Common myeloid progenitor, CD34-positive (primary cell): ENCODE results near the gene NSD1.

ENCODE experiments used
- CTCF ChIA-PET: fragments of 350-600 bp; sonication (Branson Sonifier 250); formaldehyde crosslinking; loops from one replicate; lab custom pipeline; 2021; ENCODE audit warnings: antibody characterized with exemption; lab: Charles Lee
- POLR2A ChIA-PET: fragments of 350-600 bp; sonication (Branson Sonifier 250); formaldehyde crosslinking; loops from one replicate; lab custom pipeline; 2021; ENCODE audit warnings: antibody characterized with exemption; lab: Charles Lee
- DNase-seq, 3 donors: peaks; one replicate each; pipeline versions ENCODE4 v3.0.0 to v3.0.0-alpha.2; 2013
- H3K27ac ChIP-seq, 2 experiments: 1 replicate in 1 of 2; 2 replicates in 1 of 2; pipeline ENCODE4 v1.7.0; 2013; ENCODE audit warnings: inconsistent platforms in 2 of 2, low read length in 2 of 2, mild to moderate bottlenecking in 2 of 2, low read depth in 1 of 2, moderate library complexity in 1 of 2; ENCODE audit not compliant: severe bottlenecking in 2 of 2, insufficient read depth in 1 of 2, poor library complexity in 1 of 2
- H3K27me3 ChIP-seq, 5 experiments: replicated peaks in 2 of 5; 1 replicate in 3 of 5; 2 replicates in 2 of 5; pipeline versions ENCODE4 v1.6.1 to v1.7.0; 2013; ENCODE audit warnings: low read length in 4 of 5, mild to moderate bottlenecking in 2 of 5, moderate library complexity in 2 of 5, inconsistent platforms in 1 of 5; ENCODE audit not compliant: insufficient read depth in 5 of 5, control insufficient read depth in 4 of 5
- H3K36me3 ChIP-seq, 4 experiments: 1 replicate in 2 of 4; 2 replicates in 2 of 4; pipeline versions ENCODE4 v1.6.1 to v1.7.0; 2013; ENCODE audit warnings: low read length in 3 of 4, control low read depth in 1 of 4, mild to moderate bottlenecking in 1 of 4; ENCODE audit not compliant: control insufficient read depth in 4 of 4, insufficient read depth in 4 of 4
- H3K4me1 ChIP-seq, 4 experiments: 1 replicate in 3 of 4; 2 replicates in 1 of 4; pipeline versions ENCODE4 v1.6.1 to v1.7.1; 2013; ENCODE audit warnings: low read length in 3 of 4, mild to moderate bottlenecking in 3 of 4, control low read depth in 1 of 4, inconsistent platforms in 1 of 4, moderate library complexity in 1 of 4; ENCODE audit not compliant: control insufficient read depth in 4 of 4, insufficient read depth in 4 of 4; ENCODE audit errors: control extremely low read depth in 1 of 4
- H3K4me3 ChIP-seq, 7 experiments: 1 replicate in 4 of 7; 2 replicates in 3 of 7; pipeline versions ENCODE4 v1.5.1 to v1.7.0; 2013; ENCODE audit warnings: mild to moderate bottlenecking in 7 of 7, low read length in 6 of 7, moderate library complexity in 6 of 7, inconsistent platforms in 2 of 7, low read depth in 2 of 7, control low read depth in 1 of 7; ENCODE audit not compliant: insufficient read depth in 4 of 7, control insufficient read depth in 1 of 7; ENCODE audit errors: extremely low read depth in 1 of 7
- H3K9me3 ChIP-seq, 5 experiments: 1 replicate in 4 of 5; 2 replicates in 1 of 5; pipeline versions ENCODE4 v1.6.1 to v1.7.1; 2013; ENCODE audit warnings: low read length in 4 of 5, mild to moderate bottlenecking in 2 of 5, inconsistent platforms in 1 of 5, low read depth in 1 of 5, moderate library complexity in 1 of 5; ENCODE audit not compliant: control insufficient read depth in 4 of 5, insufficient read depth in 2 of 5; ENCODE audit errors: control extremely low read depth in 1 of 5
- WGBS: methylation state at CpG from one replicate; pipeline ENCODE4 v1.1.5; 2013; ENCODE audit not compliant: insufficient coverage; 5-methylcytosine and 5-hydroxymethylcytosine counted together

The NSD1 gene

DNA sequence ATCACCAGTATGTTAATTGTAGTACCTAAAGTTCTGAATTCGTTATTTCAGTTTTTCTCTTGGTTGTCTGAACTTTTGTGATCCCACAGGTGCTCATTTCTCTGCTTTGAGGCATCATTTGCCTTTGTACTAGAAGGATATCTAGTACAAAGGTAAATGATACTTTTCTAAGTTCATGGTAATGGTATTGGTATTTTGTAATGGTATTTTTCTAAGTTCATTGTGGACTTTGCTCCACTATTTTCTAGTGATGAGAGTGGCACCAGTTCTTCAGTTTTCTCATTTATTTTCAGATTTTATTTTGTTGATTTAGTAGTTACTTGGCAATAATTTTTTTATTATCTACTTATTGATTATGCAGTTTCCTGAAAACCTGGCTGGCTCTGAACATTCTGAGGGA is 127.9 kb downstream of the NSD1 start:
- Histone ChIP-seq H3K27me3 (no peaks in the 10 kb centered on the region), H3K4me3 (no peak overlapping the region), H3K9me3 (no peaks in the 10 kb centered on the region), H3K4me1 (no peaks in the 10 kb centered on the region), H3K27ac (no peak overlapping the region), H3K36me3 (peaks cover 21 to 80% (median 55%) of the 10 kb centered on the region in 4 experiments)
- 100% methylated on average over 1 of the region's 1 CpG for WGBS
- CTCF ChIA-PET, result no interaction called here
- POLR2A ChIA-PET, result no interaction called here
- DNase-seq, result no peak

DNA sequence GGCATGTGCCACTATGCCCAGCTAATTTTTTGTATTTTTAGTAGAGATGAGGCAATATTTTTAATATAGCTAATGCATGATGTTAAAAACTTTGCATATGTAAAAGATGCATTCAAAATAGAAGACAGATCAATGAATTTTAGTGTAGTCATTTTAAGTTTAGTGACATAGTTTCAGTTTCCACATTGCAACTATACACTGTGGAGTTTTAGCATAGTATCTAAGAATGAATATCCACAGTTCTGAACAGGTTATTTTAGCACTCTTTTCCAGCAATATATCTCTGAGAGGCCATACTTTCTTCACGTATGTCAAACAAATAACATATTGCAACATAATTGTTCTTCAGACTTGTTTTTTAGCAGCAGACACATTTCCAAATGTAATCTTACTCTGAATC is 130.6 kb downstream of the NSD1 start:
- Histone ChIP-seq H3K27me3 (no peaks in the 10 kb centered on the region), H3K27ac (no peak overlapping the region), H3K36me3 (peaks cover 22 to 82% (median 50%) of the 10 kb centered on the region in 4 experiments), H3K4me1 (no peaks in the 10 kb centered on the region), H3K9me3 (no peaks in the 10 kb centered on the region), H3K4me3 (no peak overlapping the region)
- CTCF ChIA-PET, result interaction anchor here (1.0 to 1.4 kb wide), 2 partner anchors 150 to 151 kb away, joined by 3 to 5 read pairs; no protein-coding TSS in a partner anchor
- POLR2A ChIA-PET, result no interaction called here
- 100% methylated on average over 1 of the region's 1 CpG for WGBS
- no peak for DNase-seq

DNA sequence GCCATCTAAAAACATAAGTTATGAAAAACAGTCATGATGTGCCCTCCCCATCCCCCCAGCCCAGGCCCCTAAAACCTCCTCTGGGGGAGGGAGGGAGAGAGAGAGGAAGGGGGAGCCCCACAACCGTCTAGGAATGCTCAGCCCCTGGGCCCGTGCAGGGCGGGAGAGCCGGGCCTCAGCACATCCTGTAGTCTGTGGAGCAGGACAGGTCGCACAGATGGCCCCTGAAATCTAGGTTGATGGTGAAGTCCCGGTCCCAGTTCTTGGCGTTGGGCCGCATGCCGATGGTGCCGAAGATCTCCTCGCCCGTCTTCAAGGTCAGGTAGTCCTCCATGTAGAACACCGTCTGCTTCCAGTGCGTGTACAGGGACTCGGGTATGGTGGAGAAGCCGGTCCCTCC is 131.8 kb downstream of the NSD1 start:
- POLR2A ChIA-PET, result interaction anchor here (0.7 kb wide), 1 partner anchor 950 kb away, joined by 4 read pairs; no protein-coding TSS in a partner anchor
- H3K27ac ChIP-seq, result no peak overlapping the region
- H3K9me3 ChIP-seq, result no peaks in the 10 kb centered on the region
- CTCF ChIA-PET, result no interaction called here
- 98% methylated on average over 15 of the region's 16 CpGs for WGBS
- peaks cover 31 to 82% (median 52%) of the 10 kb centered on the region in 4 experiments for H3K36me3 ChIP-seq
- no peak overlapping the region for H3K4me3 ChIP-seq
- no peak for DNase-seq
- no peaks in the 10 kb centered on the region for H3K27me3 ChIP-seq
- H3K4me1 ChIP-seq, result no peaks in the 10 kb centered on the region

DNA sequence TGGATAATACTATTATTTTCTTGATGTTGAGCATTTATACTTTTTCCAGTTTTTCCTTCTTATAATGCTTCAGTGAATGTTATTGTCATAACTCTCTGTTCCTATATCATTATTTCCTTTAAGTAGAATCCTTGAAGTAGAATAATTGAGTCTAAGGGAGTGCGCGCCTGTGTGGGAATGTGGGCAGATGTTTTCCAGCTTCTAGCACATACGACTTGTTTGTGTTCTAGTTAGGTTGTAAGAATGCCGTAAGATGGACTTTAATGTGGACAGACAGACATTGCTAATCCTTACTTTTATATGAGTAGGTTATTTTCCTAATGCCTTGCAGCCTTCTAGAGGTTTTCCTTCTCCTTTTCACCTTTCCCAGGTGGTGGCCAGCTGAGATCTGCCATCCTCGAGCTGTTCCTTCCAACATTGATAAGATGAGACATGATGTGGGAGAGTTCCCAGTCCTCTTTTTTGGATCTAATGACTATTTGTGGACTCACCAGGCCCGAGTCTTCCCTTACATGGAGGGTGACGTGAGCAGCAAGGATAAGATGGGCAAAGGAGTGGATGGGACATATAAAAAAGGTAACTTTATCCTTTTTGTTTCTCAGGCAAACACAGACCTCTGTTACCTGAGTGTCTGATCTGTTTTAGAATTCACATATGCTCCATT is 135.8 kb downstream of the NSD1 start:
- WGBS, result 100% methylated on average over 4 of the region's 7 CpGs
- Histone ChIP-seq H3K9me3 (no peaks in the 10 kb centered on the region), H3K36me3 (peaks cover 24 to 82% (median 59%) of the 10 kb centered on the region in 4 experiments), H3K27me3 (no peaks in the 10 kb centered on the region), H3K4me1 (no peaks in the 10 kb centered on the region), H3K4me3 (no peak overlapping the region), H3K27ac (no peak overlapping the region)
- ChIA-PET CTCF (interaction anchor here (0.7 to 0.8 kb wide), 2 partner anchors 18 to 155 kb away, joined by 3 to 4 read pairs; no protein-coding TSS in a partner anchor), POLR2A (no interaction called here)
- no peak for DNase-seq

DNA sequence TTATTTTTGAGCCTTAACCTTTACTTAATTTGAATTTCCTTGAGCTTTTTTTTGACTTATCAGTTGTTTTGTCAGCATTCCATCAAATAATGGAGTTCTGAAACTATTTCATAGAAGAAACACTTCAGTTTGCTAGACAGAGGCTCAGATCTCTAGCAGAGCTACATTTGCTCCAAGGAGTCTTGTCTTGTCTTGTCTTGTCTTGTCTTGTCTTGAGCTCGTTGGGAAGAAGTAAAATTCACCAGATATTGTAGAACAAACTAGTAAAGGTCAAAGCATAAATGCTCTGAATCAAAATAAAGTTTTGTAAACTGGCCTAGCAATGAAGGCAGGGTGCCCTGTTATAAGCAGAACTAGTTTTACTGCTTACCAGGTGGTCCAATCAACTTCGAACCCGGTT is 136.4 kb downstream of the NSD1 start:
- Histone ChIP-seq H3K4me1 (no peaks in the 10 kb centered on the region), H3K4me3 (no peak overlapping the region), H3K27me3 (no peaks in the 10 kb centered on the region), H3K9me3 (no peaks in the 10 kb centered on the region), H3K36me3 (peaks cover 23 to 84% (median 61%) of the 10 kb centered on the region in 4 experiments), H3K27ac (no peak overlapping the region)
- DNase-seq, result no peak
- CTCF ChIA-PET, result interaction anchor here (0.7 to 0.8 kb wide), 2 partner anchors 19 to 156 kb away, joined by 3 to 4 read pairs; no protein-coding TSS in a partner anchor
- 100% methylated on average over 3 of the region's 3 CpGs for WGBS
- POLR2A ChIA-PET, result no interaction called here

DNA sequence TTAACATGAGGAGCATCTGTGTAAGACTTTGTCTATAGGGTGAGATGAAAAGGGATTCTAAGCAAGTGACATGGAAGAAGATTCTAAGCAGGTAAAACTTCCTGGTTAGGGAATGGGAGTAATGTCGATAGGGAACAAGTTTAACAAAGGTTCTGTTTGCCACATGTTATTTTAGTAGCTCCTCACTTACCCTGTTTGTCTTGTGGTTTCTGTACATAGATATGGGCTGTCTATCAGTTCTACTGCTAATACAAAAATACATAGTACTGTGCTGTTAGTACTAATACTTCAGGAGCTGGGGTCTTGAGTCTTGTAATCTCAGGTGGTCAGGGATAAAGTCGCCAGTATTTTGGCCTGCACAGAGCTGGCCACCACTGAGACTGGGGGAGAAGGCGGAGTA is 137.1 kb downstream of the NSD1 start:
- no peaks in the 10 kb centered on the region for H3K4me1 ChIP-seq
- WGBS, result 100% methylated on average over 2 of the region's 3 CpGs
- ChIA-PET POLR2A (interaction anchor here (0.6 kb wide), 1 partner anchor 26 kb away, joined by 3 read pairs; no protein-coding TSS in a partner anchor), CTCF (interaction anchor here (0.8 to 1.3 kb wide), 2 partner anchors 10 to 157 kb away, joined by 3 to 4 read pairs; no protein-coding TSS in a partner anchor)
- H3K9me3 ChIP-seq, result no peaks in the 10 kb centered on the region
- no peaks in the 10 kb centered on the region for H3K27me3 ChIP-seq
- no peak overlapping the region for H3K4me3 ChIP-seq
- no peak for DNase-seq
- H3K27ac ChIP-seq, result no peak overlapping the region
- H3K36me3 ChIP-seq, result peaks cover 22 to 84% (median 59%) of the 10 kb centered on the region in 4 experiments

DNA sequence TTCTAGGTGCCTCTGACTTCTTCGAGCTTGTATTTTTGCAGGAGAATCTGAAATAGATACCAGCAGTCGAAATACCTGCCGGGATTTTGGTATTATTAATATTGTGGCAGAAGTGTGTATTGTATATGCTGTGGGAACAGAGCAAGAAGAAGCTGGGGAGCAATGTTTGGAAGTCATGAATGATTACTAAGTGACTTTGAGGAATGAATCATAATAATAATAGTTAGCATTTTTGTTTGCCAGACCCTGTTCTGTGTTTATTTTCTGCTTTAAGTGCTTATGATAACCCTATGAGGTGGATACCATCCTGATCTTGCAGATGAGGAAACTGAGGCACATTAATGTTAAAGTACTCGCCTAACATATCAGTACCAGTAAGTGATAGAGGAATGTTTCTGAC is 137.5 kb downstream of the NSD1 start:
- POLR2A ChIA-PET, result interaction anchor here (0.6 kb wide), 1 partner anchor 26 kb away, joined by 3 read pairs; no protein-coding TSS in a partner anchor
- CTCF ChIA-PET, result interaction anchor here (1.3 kb wide), 1 partner anchor 10 kb away, joined by 4 read pairs; no protein-coding TSS in a partner anchor
- DNase-seq, result no peak

More for the DNA sequence above, 137.5 kb downstream of the NSD1 start:
- Histone ChIP-seq H3K27ac (no peak overlapping the region), H3K4me3 (no peak overlapping the region), H3K4me1 (no peaks in the 10 kb centered on the region), H3K27me3 (no peaks in the 10 kb centered on the region), H3K9me3 (no peaks in the 10 kb centered on the region), H3K36me3 (peaks cover 21 to 84% (median 57%) of the 10 kb centered on the region in 4 experiments)
- 98% methylated on average over 3 of the region's 4 CpGs for WGBS
